Endothelial cell (in vitro differentiated cells): ENCODE results near the gene LIM2. TPM values are rescaled to one million over a fixed set of nuclear protein-coding genes. Genes with fewer than 3 reads are reported as not detected.
"Not testable (repeated sequence)": the region's sequence is repeated elsewhere in the genome, so short reads cannot be mapped to it uniquely, and the experiment has no call there.

ENCODE experiments used
- DNase-seq: peaks from one replicate; pipeline ENCODE4 v3.0.0; 2021; ENCODE audit warnings: low spot score
- H3K27ac Mint-ChIP-seq: one replicate; pipeline ENCODE4 v1.8.0; 2021; ENCODE audit warnings: mixed read lengths, inconsistent platforms; ENCODE audit not compliant: unreplicated experiment
- H3K27me3 Mint-ChIP-seq: one replicate; pipeline ENCODE4 v1.8.0; 2021; ENCODE audit warnings: mild to moderate bottlenecking, moderate library complexity, mixed read lengths, inconsistent platforms; ENCODE audit not compliant: unreplicated experiment
- H3K36me3 Mint-ChIP-seq: one replicate; pipeline ENCODE4 v1.8.0; 2021; ENCODE audit warnings: mild to moderate bottlenecking, low read depth, mixed read lengths, inconsistent platforms; ENCODE audit not compliant: unreplicated experiment
- H3K4me1 Mint-ChIP-seq: one replicate; pipeline ENCODE4 v1.8.0; 2021; ENCODE audit warnings: mild to moderate bottlenecking, mixed read lengths, inconsistent platforms; ENCODE audit not compliant: unreplicated experiment
- H3K4me3 Mint-ChIP-seq: one replicate; pipeline ENCODE4 v1.8.0; 2021; ENCODE audit warnings: mild to moderate bottlenecking, mixed read lengths, inconsistent platforms; ENCODE audit not compliant: unreplicated experiment
- H3K9me3 Mint-ChIP-seq: one replicate; pipeline ENCODE4 v1.8.0; 2021; ENCODE audit warnings: mixed read lengths, inconsistent platforms; ENCODE audit not compliant: unreplicated experiment
- total RNA-seq: library from RNA; stranded (reverse); fragmentation: NEBNext Ultra II Directional; extraction: Animal tissue kit (Norgen Biotek cat#: 25700); gene quantifications from one replicate; pipeline ENCODE4 v1.2.1, GENCODE V29; 2021; ENCODE audit not compliant: unreplicated experiment
- TF ChIP-seq, protein P1 (sequence below): fragments of 200-600 bp; sonication (generic); IDR thresholded peaks from one replicate; pipeline ENCODE4 v1.5.0; 2021; ENCODE audit warnings: antibody characterized with exemption; ENCODE audit not compliant: unreplicated experiment

The LIM2 gene
- total RNA-seq, 1 donor from 2014 or later, result not detected

DNA sequence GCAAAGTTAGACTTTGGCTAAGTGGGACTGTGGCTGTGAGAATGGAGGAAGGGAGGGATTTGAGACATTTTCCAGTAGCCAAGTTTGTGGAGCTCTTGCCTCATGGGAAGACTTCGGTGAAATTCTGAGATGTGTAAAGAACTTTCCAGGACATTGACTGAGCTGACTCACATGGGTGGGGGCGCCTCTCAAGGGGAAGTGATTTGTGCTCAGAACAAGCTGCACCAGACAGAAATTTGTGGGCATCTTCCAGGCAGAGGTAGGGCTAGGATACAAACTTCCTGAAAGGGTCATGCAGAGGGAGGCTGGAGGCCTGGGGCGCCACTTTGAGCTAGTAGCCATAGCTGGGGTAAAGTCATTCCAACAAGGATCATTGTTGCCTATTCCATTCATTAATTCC is 39.4 kb upstream of the LIM2 start:
- no peak for DNase-seq
- TF ChIP-seq, protein P1, sequence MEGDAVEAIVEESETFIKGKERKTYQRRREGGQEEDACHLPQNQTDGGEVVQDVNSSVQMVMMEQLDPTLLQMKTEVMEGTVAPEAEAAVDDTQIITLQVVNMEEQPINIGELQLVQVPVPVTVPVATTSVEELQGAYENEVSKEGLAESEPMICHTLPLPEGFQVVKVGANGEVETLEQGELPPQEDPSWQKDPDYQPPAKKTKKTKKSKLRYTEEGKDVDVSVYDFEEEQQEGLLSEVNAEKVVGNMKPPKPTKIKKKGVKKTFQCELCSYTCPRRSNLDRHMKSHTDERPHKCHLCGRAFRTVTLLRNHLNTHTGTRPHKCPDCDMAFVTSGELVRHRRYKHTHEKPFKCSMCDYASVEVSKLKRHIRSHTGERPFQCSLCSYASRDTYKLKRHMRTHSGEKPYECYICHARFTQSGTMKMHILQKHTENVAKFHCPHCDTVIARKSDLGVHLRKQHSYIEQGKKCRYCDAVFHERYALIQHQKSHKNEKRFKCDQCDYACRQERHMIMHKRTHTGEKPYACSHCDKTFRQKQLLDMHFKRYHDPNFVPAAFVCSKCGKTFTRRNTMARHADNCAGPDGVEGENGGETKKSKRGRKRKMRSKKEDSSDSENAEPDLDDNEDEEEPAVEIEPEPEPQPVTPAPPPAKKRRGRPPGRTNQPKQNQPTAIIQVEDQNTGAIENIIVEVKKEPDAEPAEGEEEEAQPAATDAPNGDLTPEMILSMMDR, result no peak
- Mint-ChIP-seq H3K27me3 (peaks cover 9% of the 10 kb centered on the region), H3K4me1 (no peaks in the 10 kb centered on the region), H3K4me3 (no peak overlapping the region), H3K9me3 (no peaks in the 10 kb centered on the region), H3K36me3 (no peaks in the 10 kb centered on the region), H3K27ac (no peak overlapping the region)

DNA sequence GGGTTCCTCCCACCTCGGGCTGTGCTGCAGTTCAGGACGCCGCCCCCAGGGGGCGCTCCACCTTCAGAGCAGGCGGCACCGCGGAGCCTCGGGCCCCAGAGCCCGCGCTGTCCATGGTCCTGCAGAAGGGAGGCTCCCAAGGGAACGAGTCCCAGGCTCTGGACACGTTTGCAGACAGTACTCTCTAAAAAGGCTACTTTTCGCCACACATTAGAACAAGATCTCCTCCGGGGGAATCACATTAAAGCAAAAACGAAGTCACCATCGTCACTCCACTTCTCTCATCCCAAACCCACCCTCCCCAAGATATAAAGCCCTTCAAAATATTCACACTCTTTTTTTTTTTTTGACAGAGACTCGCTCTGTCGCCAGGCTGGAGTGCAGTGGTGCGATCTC is 34.3 kb upstream of the LIM2 start:
- peaks cover 9% of the 10 kb centered on the region for H3K27me3 Mint-ChIP-seq
- H3K36me3 Mint-ChIP-seq, result peaks cover 4% of the 10 kb centered on the region
- H3K4me1 Mint-ChIP-seq, result no peaks in the 10 kb centered on the region
- H3K9me3 Mint-ChIP-seq, result no peaks in the 10 kb centered on the region
- DNase-seq, result peak; percentile 100
- no peak overlapping the region for H3K4me3 Mint-ChIP-seq
- TF ChIP-seq, protein P1, result peak; percentile 99
- no peak overlapping the region for H3K27ac Mint-ChIP-seq

DNA sequence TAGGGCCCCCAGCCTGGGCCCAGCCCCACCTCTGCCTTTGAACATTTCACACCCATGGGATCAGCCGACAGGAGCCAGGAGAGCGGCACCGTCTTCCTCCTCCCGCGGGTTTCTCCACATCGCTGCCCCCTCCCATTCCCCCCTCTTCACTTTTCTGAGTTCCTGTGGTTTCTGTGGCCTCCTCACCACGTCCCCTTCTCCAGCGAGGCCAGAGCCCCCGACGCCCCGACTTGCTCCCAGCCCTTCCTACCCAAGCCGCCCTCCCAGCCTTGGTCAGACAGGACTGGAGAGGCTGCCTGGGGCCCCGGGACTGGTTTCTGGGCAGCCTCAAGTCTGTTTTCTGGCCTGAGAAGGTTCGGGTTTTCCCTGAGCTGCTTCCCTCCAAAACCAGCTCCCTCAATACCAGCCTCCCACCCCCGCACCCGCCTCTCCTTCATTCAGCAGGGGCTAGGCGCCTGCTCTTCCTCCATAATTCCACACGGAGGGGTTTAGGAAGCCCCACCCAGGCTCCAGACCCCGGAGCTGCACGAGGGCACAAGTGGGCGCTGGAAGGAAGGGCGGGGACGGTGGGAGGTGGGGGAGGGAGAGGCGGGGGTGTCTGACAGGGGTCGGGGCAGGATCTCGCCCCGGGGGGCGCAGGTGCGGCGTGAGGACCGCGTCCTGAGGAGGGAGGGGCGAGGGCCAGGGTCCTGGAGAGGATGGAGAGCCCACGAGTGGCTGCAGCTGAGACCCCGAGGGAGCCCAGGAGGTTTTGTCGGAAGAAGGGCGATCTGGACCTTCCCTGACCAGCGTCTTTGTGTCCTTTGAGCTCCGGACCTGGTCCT is 33.7 kb upstream of the LIM2 start:
- H3K27ac Mint-ChIP-seq, result no peak overlapping the region
- TF ChIP-seq, protein P1, result no peak

DNA sequence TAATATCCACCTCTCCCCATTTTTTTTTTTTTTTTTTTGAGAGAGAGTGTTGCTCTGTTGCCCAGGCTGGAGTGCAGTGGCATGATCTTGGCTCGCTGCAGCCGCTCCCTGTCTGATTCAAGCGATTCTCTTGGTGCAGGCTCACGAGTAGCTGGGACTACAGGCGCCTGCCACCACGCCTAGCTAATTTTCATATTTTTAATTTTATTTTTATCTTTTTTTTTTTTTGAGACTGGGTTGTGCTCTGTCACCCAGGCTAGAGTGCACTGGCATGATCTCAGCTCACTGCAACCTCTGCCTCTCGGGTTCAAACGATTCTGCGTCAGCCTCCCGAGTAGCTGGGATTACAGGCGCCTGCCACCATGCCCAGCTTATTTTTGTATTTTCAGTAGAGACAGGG is 32.7 kb upstream of the LIM2 start:
- not testable (repeated sequence) for DNase-seq, H3K4me3 Mint-ChIP-seq, H3K4me1 Mint-ChIP-seq, H3K27me3 Mint-ChIP-seq, H3K36me3 Mint-ChIP-seq, H3K9me3 Mint-ChIP-seq, H3K27ac Mint-ChIP-seq

More for the DNA sequence above, 33.7 kb upstream of the LIM2 start:
- no peaks in the 10 kb centered on the region for H3K4me1 Mint-ChIP-seq
- H3K27me3 Mint-ChIP-seq, result peaks cover 9% of the 10 kb centered on the region
- no peaks in the 10 kb centered on the region for H3K9me3 Mint-ChIP-seq
- H3K4me3 Mint-ChIP-seq, result no peak overlapping the region
- H3K36me3 Mint-ChIP-seq, result peaks cover 4% of the 10 kb centered on the region
- no peak for DNase-seq

DNA sequence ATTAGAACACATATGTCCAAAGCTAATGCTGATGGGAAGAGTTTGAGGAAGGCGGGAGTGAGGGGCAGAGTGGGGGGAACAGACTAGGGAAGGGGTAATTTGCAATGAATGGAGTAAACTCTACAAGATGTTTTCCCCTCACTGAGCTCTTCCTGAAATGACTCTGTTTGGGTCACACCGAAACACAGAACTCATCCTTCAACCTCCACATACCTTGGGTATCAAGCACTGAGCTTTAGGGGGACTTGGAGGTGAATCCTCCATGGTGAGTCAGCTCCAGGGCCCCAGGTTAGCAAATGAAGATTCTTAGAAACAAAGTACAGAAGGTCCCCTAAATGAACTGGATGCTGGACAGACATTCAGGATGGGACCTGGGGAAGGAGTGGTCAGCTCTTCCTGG is 30.9 kb upstream of the LIM2 start:
- no peak overlapping the region for H3K27ac Mint-ChIP-seq
- TF ChIP-seq, protein P1, result no peak
- H3K27me3 Mint-ChIP-seq, result peaks cover 7% of the 10 kb centered on the region
- no peak for DNase-seq
- H3K4me1 Mint-ChIP-seq, result no peaks in the 10 kb centered on the region
- no peaks in the 10 kb centered on the region for H3K9me3 Mint-ChIP-seq
- peaks cover 4% of the 10 kb centered on the region for H3K36me3 Mint-ChIP-seq
- H3K4me3 Mint-ChIP-seq, result no peak overlapping the region
